GM19468 (cell line): Measurements from ENCODE around the gene LETMD1.
"Not testable (repeated sequence)": the region's sequence is repeated elsewhere in the genome, so short reads cannot be mapped to it uniquely, and the experiment has no call there.

Experiments
- ATAC-seq: cut with Tn5 transposase; IDR thresholded peaks from one replicate; pipeline ENCODE4 v1.9.1; 2021; ENCODE audit warnings: mild to moderate bottlenecking, moderate library complexity, moderate number of reproducible peaks; ENCODE audit not compliant: unreplicated experiment; ENCODE audit errors: extremely low read depth

The LETMD1 gene

GRCh38 chr12:51075390-51075789, 27.3 kb downstream of the LETMD1 start:
- no peak for ATAC-seq

- ATAC-seq, result no peak
These were observed 28.3 kb downstream of the LETMD1 start for GRCh38 chr12:51076236-51076930.

GRCh38 chr12:51077930-51078329, 29.8 kb downstream of the LETMD1 start:
- no peak for ATAC-seq

GRCh38 chr12:51078346-51078745, 30.2 kb downstream of the LETMD1 start:
- ATAC-seq, result not testable (repeated sequence)

GRCh38 chr12:51078866-51079265, 30.7 kb downstream of the LETMD1 start:
- not testable (repeated sequence) for ATAC-seq

- ATAC-seq, result no peak
These were observed 32.0 kb downstream of the LETMD1 start for GRCh38 chr12:51080136-51080535.

GRCh38 chr12:51081421-51081820, 33.3 kb downstream of the LETMD1 start:
- ATAC-seq, result no peak

GRCh38 chr12:51082561-51083125, 34.5 kb downstream of the LETMD1 start:
- ATAC-seq, result no peak

- peak; percentile 84 for ATAC-seq
These were observed 35.2 kb downstream of the LETMD1 start, which contains the start of gene CSRNP2 for GRCh38 chr12:51083126-51083833. Gene CSRNP2, minus strand, starts transcription at chr12:51083596. Its CDS starts 7,035 bp downstream, at chr12:51076561.

- ATAC-seq, result no peak
These were observed 37.6 kb downstream of the LETMD1 start for GRCh38 chr12:51085757-51086156.

GRCh38 chr12:51086933-51087332, 38.8 kb downstream of the LETMD1 start:
- ATAC-seq, result no peak

- ATAC-seq, result no peak
These were observed 39.7 kb downstream of the LETMD1 start for GRCh38 chr12:51087818-51088217.

GRCh38 chr12:51090705-51091229, 42.6 kb downstream of the LETMD1 start:
- ATAC-seq, result no peak

- ATAC-seq, result no peak
These were observed 50.5 kb downstream of the LETMD1 start for GRCh38 chr12:51098611-51099010.

- no peak for ATAC-seq
These were observed 55.9 kb downstream of the LETMD1 start for GRCh38 chr12:51103977-51104376.

- no peak for ATAC-seq
These were observed 60.0 kb downstream of the LETMD1 start for GRCh38 chr12:51108136-51108535.
